ENCODE measurements around the gene DYRK1A.

DYRK1A gene

GRCh38 chr21:37551331-37551992 is 184.9 kb downstream of the DYRK1A start (continued):
- TF ChIP-seq ZBTB8A (tag by site-specific recombination; IDR thresholded peaks at IDR 0.05) (peak; percentile 75), ZNF792 (tag by site-specific recombination; IDR thresholded peaks at IDR 0.05) (no peak), SCRT2 (tag by site-specific recombination; IDR thresholded peaks at IDR 0.05) (no peak), ZNF274 (IDR thresholded peaks at IDR 0.05; ENCODE audit: low read length) (no peak), ZNF274 (tag by site-specific recombination; IDR thresholded peaks at IDR 0.05; ENCODE audit: borderline replicate concordance) (no peak), ZBTB17 (tag by site-specific recombination; IDR thresholded peaks at IDR 0.05) (0 out of 2 replicates have a peak, but pooled peaks have one; percentile 17), ZNF221 (tag by site-specific recombination; IDR thresholded peaks at IDR 0.05; ENCODE audit: borderline replicate concordance) (no peak), ZIC2 (tag by site-specific recombination; IDR thresholded peaks at IDR 0.05) (peak; percentile 73), ZNF341 (tag by site-specific recombination; IDR thresholded peaks at IDR 0.05; ENCODE audit: low read depth) (no peak), ZNF354C (tag by site-specific recombination; IDR thresholded peaks at IDR 0.05; ENCODE audit: borderline replicate concordance, low read depth) (no peak), ZNF433 (tag by site-specific recombination; IDR thresholded peaks at IDR 0.05; ENCODE audit: low read depth) (no peak), ZNF2 (tag by site-specific recombination; IDR thresholded peaks at IDR 0.05) (no peak), ZNF211 (tag by site-specific recombination; IDR thresholded peaks at IDR 0.05; ENCODE audit: low read depth) (no peak), ZNF37A (tag by site-specific recombination; IDR thresholded peaks at IDR 0.05) (no peak), ZNF837 (tag by site-specific recombination; IDR thresholded peaks at IDR 0.05) (no peak), TSHZ1 (tag by site-specific recombination; IDR thresholded peaks at IDR 0.05; ENCODE audit: borderline replicate concordance) (no peak), PATZ1 (tag by site-specific recombination; IDR thresholded peaks at IDR 0.05) (no peak), ZNF600 (tag by site-specific recombination; IDR thresholded peaks at IDR 0.05) (peak; percentile 64; the same call in 1 of the 2 replicates), KLF7 (tag by site-specific recombination; IDR thresholded peaks at IDR 0.05; ENCODE audit: borderline replicate concordance) (no peak), ZFHX2 (tag by site-specific recombination; conservative IDR thresholded peaks at IDR 0.05) (peak; percentile 30; the same call in 1 of the 2 replicates), ZBTB44 (tag by site-specific recombination; IDR thresholded peaks at IDR 0.05) (peak; percentile 89), ZNF324 (tag by site-specific recombination; IDR thresholded peaks at IDR 0.05) (no peak)

Measured in HEK293 (cell line).